HG03066 (cell line): ENCODE measurements around the gene C14orf93.

Source experiments
- ATAC-seq: cut with Tn5 transposase; IDR thresholded peaks from one replicate; pipeline ENCODE4 v1.9.1; 2021; ENCODE audit warnings: low read depth; ENCODE audit not compliant: unreplicated experiment

C14orf93 gene

GRCh38 chr14:23009939-23010726 is at the start of gene C14orf93:
Gene C14orf93 (minus strand): TSS chr14:23010143. CDS start chr14:22999023, 11,120 bp downstream.
- no peak for ATAC-seq

GRCh38 chr14:23058654-23059504 is 48.9 kb upstream of the C14orf93 start:
- ATAC-seq, result no peak

GRCh38 chr14:23057757-23058653 is 48.1 kb upstream of the C14orf93 start:
- peak; percentile 56 for ATAC-seq

GRCh38 chr14:23056956-23057756 is 47.2 kb upstream of the C14orf93 start, which contains the start of gene CDH24:
Gene CDH24 (minus strand): TSS chr14:23057520. CDS start chr14:23055733, 1,787 bp downstream.
- peak; percentile 68 for ATAC-seq

- ATAC-seq, result peak; percentile 43
These were observed 46.4 kb upstream of the C14orf93 start for GRCh38 chr14:23056145-23056955.

- no peak for ATAC-seq
These were observed 45.7 kb upstream of the C14orf93 start for GRCh38 chr14:23055621-23056144.

- ATAC-seq, result no peak
These were observed 45.2 kb upstream of the C14orf93 start for GRCh38 chr14:23055147-23055550.

GRCh38 chr14:23054000-23054811 is 44.3 kb upstream of the C14orf93 start:
- ATAC-seq, result no peak

- no peak for ATAC-seq
These were observed 43.5 kb upstream of the C14orf93 start for GRCh38 chr14:23053426-23053825.

- ATAC-seq, result no peak
These were observed 42.7 kb upstream of the C14orf93 start for GRCh38 chr14:23052671-23053070.

GRCh38 chr14:23052182-23052623 is 42.3 kb upstream of the C14orf93 start:
- no peak for ATAC-seq

- no peak for ATAC-seq
These were observed 41.5 kb upstream of the C14orf93 start for GRCh38 chr14:23051141-23052057.

GRCh38 chr14:23049011-23049410 is 39.1 kb upstream of the C14orf93 start:
- ATAC-seq, result no peak

GRCh38 chr14:23047751-23048693 is 38.1 kb upstream of the C14orf93 start:
- no peak for ATAC-seq

- no peak for ATAC-seq
These were observed 37.2 kb upstream of the C14orf93 start for GRCh38 chr14:23047034-23047634.
